Tibial nerve (tissue), 3 donors: ENCODE results near the gene CLNK.

Experiments used
- POLR2A ChIP-seq, 2 donors: fragments of 450-650 bp; IDR thresholded peaks; one replicate each; pipeline ENCODE4 v1.6.1; 2017; ENCODE audit warnings: antibody characterized with exemption in 2 of 2, mild to moderate bottlenecking in 2 of 2, moderate library complexity in 2 of 2
- TF ChIP-seq, protein P1 (sequence below), 5 experiments: fragments of 200-600 bp in 3 of 5; fragments of 450-650 bp in 2 of 5; sonication (generic) in 3 of 5; IDR thresholded peaks; one replicate each; pipeline ENCODE4 v1.5.1; 2016 to 2019; ENCODE audit warnings: antibody characterized with exemption in 5 of 5, mild to moderate bottlenecking in 3 of 5, moderate library complexity in 2 of 5

DNA sequence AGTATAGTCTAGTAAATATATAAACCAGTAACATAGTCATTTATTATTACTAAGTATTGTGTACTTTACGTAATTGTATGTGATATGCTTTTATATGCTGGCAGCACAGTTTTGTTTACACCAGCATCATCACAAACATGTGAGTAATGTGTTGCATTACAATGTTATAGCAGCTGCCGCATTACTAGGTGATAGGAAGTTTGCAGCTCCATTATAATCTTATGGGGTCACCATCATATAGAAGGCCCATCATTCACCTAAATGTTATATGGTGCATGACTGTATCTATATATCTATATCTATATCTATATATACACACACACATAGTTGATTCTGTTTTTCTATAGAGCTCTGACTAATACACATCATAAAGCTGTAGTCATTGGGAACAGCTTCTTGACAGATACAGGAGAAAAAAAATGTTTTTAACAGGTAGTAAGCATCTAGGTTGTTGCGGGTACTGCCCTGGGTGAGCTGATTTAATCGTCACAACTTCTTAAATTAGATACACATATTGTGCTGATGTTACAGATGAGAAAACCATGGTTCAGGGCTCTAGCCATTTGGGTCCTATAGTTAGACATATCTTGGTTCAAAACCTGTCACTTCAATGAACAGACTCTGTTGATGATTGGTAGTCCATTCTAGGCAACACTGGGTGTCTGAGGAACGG is 77.9 kb downstream of the CLNK start:
- TF ChIP-seq, protein P1, sequence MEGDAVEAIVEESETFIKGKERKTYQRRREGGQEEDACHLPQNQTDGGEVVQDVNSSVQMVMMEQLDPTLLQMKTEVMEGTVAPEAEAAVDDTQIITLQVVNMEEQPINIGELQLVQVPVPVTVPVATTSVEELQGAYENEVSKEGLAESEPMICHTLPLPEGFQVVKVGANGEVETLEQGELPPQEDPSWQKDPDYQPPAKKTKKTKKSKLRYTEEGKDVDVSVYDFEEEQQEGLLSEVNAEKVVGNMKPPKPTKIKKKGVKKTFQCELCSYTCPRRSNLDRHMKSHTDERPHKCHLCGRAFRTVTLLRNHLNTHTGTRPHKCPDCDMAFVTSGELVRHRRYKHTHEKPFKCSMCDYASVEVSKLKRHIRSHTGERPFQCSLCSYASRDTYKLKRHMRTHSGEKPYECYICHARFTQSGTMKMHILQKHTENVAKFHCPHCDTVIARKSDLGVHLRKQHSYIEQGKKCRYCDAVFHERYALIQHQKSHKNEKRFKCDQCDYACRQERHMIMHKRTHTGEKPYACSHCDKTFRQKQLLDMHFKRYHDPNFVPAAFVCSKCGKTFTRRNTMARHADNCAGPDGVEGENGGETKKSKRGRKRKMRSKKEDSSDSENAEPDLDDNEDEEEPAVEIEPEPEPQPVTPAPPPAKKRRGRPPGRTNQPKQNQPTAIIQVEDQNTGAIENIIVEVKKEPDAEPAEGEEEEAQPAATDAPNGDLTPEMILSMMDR (IDR thresholded peaks at IDR 0.05), result no peak
- TF ChIP-seq POLR2A (IDR thresholded peaks at IDR 0.05), result no peak
